GM23338 (cell line): ENCODE data around the gene PLXNC1. TPM values are rescaled to one million over a fixed set of nuclear protein-coding genes. Genes with fewer than 3 reads are reported as not detected.

Experiments used
- ATAC-seq: fragments of 200-7000 bp; cut with Tn5 transposase; 3 replicates; pipeline ENCODE4 v1.9.1; 2020
- DNase-seq: peaks from one replicate; pipeline ENCODE4 v3.0.0-alpha.2; 2015; ENCODE audit warnings: low spot score
- H2AFZ ChIP-seq: fragments of 200-600 bp; sonication (generic); 2 replicates; pipeline ENCODE4 v1.8.0; 2016; ENCODE audit warnings: antibody characterized with exemption, mild to moderate bottlenecking, moderate library complexity
- H3F3A ChIP-seq: fragments of 200-600 bp; sonication (generic); replicated peaks from 2 replicates; pipeline ENCODE4 v1.8.0; 2017; ENCODE audit warnings: antibody characterized with exemption, mixed run types, low read depth
- H3K27ac ChIP-seq: fragments of 200-600 bp; sonication (generic); 2 replicates; pipeline ENCODE4 v1.6.1; 2016; ENCODE audit warnings: low read depth
- H3K27me3 ChIP-seq: fragments of 200-600 bp; sonication (generic); 2 replicates; pipeline ENCODE4 v1.8.0; 2016; ENCODE audit warnings: mild to moderate bottlenecking, mixed run types, moderate library complexity; ENCODE audit not compliant: insufficient read depth
- H3K36me3 ChIP-seq: fragments of 200-600 bp; sonication (generic); 2 replicates; pipeline ENCODE4 v1.8.0; 2016; ENCODE audit warnings: mild to moderate bottlenecking; ENCODE audit not compliant: insufficient read depth
- H3K4me1 ChIP-seq: fragments of 200-600 bp; sonication (generic); 2 replicates; pipeline ENCODE4 v1.8.0; 2016; ENCODE audit warnings: mild to moderate bottlenecking, moderate library complexity; ENCODE audit not compliant: insufficient read depth
- H3K4me2 ChIP-seq: fragments of 200-600 bp; sonication (generic); 2 replicates; pipeline ENCODE4 v1.7.1; 2017; ENCODE audit warnings: mixed run types
- H3K4me3 ChIP-seq: fragments of 200-600 bp; sonication (generic); 2 replicates; pipeline ENCODE4 v1.6.1; 2016; ENCODE audit warnings: mixed run types
- H3K79me2 ChIP-seq: fragments of 200-600 bp; sonication (generic); replicated peaks from 2 replicates; pipeline ENCODE4 v1.8.0; 2017; ENCODE audit warnings: mild to moderate bottlenecking; ENCODE audit not compliant: insufficient read depth
- H3K9me2 ChIP-seq: fragments of 200-600 bp; sonication (generic); 2 replicates; pipeline ENCODE4 v1.8.0; 2017; ENCODE audit not compliant: insufficient read depth
- H4K20me1 ChIP-seq: fragments of 200-600 bp; sonication (generic); replicated peaks from 2 replicates; pipeline ENCODE4 v1.8.0; 2017; ENCODE audit warnings: mild to moderate bottlenecking; ENCODE audit not compliant: insufficient read depth
- H3K27ac Mint-ChIP-seq: 2 replicates; pipeline ENCODE4 v1.8.0; 2020; ENCODE audit warnings: inconsistent platforms, mild to moderate bottlenecking, moderate library complexity, mixed read lengths
- H3K27me3 Mint-ChIP-seq: 3 replicates; pipeline ENCODE4 v1.8.0; 2022; ENCODE audit warnings: low read depth, mild to moderate bottlenecking, moderate library complexity, mixed read lengths, inconsistent platforms; ENCODE audit not compliant: insufficient read depth, poor library complexity
- H3K36me3 Mint-ChIP-seq: 3 replicates; pipeline ENCODE4 v1.8.0; 2021; ENCODE audit warnings: low read depth, mild to moderate bottlenecking, inconsistent platforms, moderate library complexity, mixed read lengths
- H3K4me1 Mint-ChIP-seq: 3 replicates; pipeline ENCODE4 v1.8.0; 2020; ENCODE audit warnings: mild to moderate bottlenecking, inconsistent platforms, mixed read lengths
- H3K4me3 Mint-ChIP-seq: 3 replicates; pipeline ENCODE4 v1.8.0; 2021; ENCODE audit warnings: moderate library complexity, mild to moderate bottlenecking, inconsistent platforms, mixed read lengths
- H3K9me3 Mint-ChIP-seq: 3 replicates; pipeline ENCODE4 v1.8.0; 2020; ENCODE audit warnings: moderate library complexity, mild to moderate bottlenecking, inconsistent platforms, mixed read lengths
- EZH2phosphoT487 ChIP-seq: fragments of 200-600 bp; sonication (generic); IDR thresholded peaks from one replicate; pipeline ENCODE4 v1.8.1; 2018; ENCODE audit warnings: antibody characterized with exemption; ENCODE audit not compliant: unreplicated experiment
- POLR2AphosphoS5 ChIP-seq: IDR thresholded peaks from 2 replicates; pipeline ENCODE4 v1.6.1; 2016; ENCODE audit warnings: antibody characterized with exemption, low read depth
- STAT1 ChIP-seq: IDR thresholded peaks from one replicate; pipeline ENCODE4 v1.6.1; 2016; ENCODE audit warnings: antibody characterized with exemption; ENCODE audit not compliant: unreplicated experiment
- ZNF114 ChIP-seq: fragments of 250-450 bp; sonication (Bioruptor Pico); IDR thresholded peaks from 2 replicates; pipeline ENCODE4 v1.5.0; 2020; ENCODE audit warnings: mild to moderate bottlenecking, moderate library complexity
- polyA plus RNA-seq: library from polyadenylated mRNA; unstranded; fragments of >200 nt; fragmentation: Nextera tagmentation; extraction: Ambion mirVana; gene quantifications from 2 replicates; pipeline ENCODE4 v1.2.1, GENCODE V29; 2016
- total RNA-seq: library from RNA; depleted of rRNA; stranded (reverse); fragments of >200 nt; shearing (Covaris generic); gene quantifications from 2 replicates; pipeline ENCODE4 v1.2.3, GENCODE V29; 2014
- TF ChIP-seq, protein P1 (sequence below): IDR thresholded peaks from one replicate; pipeline ENCODE4 v1.6.1; 2018; ENCODE audit warnings: antibody characterized with exemption; ENCODE audit not compliant: unreplicated experiment
- TF ChIP-seq, protein P2 (sequence below), 2 experiments: fragments of 200-600 bp in 1 of 2; sonication (generic) in 1 of 2; conservative IDR thresholded peaks; 2 replicates each; pipeline versions ENCODE4 v1.5.1 to v1.6.1; 2016 to 2017; ENCODE audit warnings: antibody characterized with exemption in 2 of 2, low read depth in 2 of 2, mild to moderate bottlenecking in 2 of 2, moderate library complexity in 1 of 2

The PLXNC1 gene
- total and polyA plus RNA-seq, 2 experiments from 2014 or later: 1.9 to 6.5 TPM

DNA sequence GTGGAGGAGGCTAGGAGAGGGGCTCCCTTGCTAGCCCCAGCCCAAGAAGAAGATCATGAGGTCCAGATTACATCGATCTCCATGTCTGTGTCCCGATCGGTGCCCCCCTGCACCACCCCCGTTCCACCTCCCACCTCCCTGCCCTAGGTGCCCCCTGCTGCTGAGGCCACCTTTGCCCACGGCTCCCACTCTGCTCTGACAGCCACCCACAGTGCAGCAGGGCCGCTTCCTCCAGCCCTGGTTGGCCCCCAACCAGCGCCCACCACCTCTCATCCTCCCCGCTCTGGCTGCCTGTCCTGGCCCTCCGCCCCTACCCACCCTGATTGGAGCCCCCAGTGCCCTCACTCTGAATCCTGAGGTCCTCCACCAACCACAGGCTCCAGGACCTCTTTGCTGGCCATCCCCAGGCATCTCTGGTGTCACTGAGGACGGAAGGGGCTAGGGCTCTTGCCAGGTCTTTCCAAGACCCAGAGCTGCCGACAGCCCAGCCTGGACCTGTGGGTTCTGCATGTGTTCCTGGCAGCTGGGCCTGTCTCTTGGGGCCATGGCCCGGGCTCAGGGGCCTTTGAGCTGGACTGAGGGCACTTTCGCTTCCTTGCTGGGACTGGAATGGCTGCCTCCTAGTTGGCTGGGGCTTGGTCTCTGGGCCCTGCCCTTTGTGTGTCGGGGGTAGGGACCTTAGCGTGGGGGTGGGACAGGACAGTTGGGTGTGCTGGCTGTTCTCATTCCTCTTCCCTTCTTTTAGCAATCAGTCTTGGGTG is 7.2 kb upstream of the PLXNC1 start (continued):
- TF ChIP-seq, protein P1, sequence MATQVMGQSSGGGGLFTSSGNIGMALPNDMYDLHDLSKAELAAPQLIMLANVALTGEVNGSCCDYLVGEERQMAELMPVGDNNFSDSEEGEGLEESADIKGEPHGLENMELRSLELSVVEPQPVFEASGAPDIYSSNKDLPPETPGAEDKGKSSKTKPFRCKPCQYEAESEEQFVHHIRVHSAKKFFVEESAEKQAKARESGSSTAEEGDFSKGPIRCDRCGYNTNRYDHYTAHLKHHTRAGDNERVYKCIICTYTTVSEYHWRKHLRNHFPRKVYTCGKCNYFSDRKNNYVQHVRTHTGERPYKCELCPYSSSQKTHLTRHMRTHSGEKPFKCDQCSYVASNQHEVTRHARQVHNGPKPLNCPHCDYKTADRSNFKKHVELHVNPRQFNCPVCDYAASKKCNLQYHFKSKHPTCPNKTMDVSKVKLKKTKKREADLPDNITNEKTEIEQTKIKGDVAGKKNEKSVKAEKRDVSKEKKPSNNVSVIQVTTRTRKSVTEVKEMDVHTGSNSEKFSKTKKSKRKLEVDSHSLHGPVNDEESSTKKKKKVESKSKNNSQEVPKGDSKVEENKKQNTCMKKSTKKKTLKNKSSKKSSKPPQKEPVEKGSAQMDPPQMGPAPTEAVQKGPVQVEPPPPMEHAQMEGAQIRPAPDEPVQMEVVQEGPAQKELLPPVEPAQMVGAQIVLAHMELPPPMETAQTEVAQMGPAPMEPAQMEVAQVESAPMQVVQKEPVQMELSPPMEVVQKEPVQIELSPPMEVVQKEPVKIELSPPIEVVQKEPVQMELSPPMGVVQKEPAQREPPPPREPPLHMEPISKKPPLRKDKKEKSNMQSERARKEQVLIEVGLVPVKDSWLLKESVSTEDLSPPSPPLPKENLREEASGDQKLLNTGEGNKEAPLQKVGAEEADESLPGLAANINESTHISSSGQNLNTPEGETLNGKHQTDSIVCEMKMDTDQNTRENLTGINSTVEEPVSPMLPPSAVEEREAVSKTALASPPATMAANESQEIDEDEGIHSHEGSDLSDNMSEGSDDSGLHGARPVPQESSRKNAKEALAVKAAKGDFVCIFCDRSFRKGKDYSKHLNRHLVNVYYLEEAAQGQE: no peak
- TF ChIP-seq STAT1 (no peak), ZNF114 (no peak), POLR2AphosphoS5 (no peak)

DNA sequence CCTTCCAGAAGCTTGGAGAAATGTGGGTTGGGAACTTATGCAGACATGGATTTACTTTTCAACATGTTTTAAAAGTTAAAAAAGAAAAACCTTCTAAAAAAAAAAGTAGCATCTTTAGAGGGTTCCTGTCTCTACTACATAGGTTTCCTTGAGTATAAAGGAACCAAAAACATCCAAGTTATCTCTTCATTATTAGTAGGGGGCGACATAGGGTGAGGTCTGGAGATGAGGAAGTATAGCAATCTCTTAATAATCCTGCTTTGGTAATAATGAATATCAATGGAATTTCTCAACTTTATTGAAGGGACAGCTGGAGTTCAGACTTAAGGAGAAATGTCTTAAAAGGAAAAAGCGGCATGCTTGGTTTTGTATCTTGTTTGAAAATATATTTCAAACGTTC is 6.5 kb upstream of the PLXNC1 start:
- DNase-seq (no peak), ATAC-seq (no peak)
- H3K4me3 Mint-ChIP-seq: no peak overlapping the region

More for the DNA sequence above, 6.5 kb upstream of the PLXNC1 start:
- Histone ChIP-seq H3K4me2 (no peak overlapping the region), H3K27ac (no peak overlapping the region), H3K79me2 (no peaks in the 10 kb centered on the region), H4K20me1 (no peaks in the 10 kb centered on the region), H2AFZ (no peak overlapping the region), H3K36me3 (no peaks in the 10 kb centered on the region), H3K4me3 (no peak overlapping the region), H3F3A (no peaks in the 10 kb centered on the region), H3K4me1 (no peaks in the 10 kb centered on the region; the same call in 1 of the 2 replicates), H3K9me2 (no peaks in the 10 kb centered on the region), H3K27me3 (peaks cover 34% of the 10 kb centered on the region)
- Mint-ChIP-seq H3K27ac (no peak overlapping the region), H3K9me3 (no peaks in the 10 kb centered on the region; the same call in 2 of the 3 replicates), H3K4me1 (peaks cover 2% of the 10 kb centered on the region; the same call in 1 of the 3 replicates), H3K27me3 (peaks cover 20% of the 10 kb centered on the region), H3K36me3 (no peaks in the 10 kb centered on the region)
- TF ChIP-seq, protein P2, sequence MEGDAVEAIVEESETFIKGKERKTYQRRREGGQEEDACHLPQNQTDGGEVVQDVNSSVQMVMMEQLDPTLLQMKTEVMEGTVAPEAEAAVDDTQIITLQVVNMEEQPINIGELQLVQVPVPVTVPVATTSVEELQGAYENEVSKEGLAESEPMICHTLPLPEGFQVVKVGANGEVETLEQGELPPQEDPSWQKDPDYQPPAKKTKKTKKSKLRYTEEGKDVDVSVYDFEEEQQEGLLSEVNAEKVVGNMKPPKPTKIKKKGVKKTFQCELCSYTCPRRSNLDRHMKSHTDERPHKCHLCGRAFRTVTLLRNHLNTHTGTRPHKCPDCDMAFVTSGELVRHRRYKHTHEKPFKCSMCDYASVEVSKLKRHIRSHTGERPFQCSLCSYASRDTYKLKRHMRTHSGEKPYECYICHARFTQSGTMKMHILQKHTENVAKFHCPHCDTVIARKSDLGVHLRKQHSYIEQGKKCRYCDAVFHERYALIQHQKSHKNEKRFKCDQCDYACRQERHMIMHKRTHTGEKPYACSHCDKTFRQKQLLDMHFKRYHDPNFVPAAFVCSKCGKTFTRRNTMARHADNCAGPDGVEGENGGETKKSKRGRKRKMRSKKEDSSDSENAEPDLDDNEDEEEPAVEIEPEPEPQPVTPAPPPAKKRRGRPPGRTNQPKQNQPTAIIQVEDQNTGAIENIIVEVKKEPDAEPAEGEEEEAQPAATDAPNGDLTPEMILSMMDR (conservative IDR thresholded peaks at IDR 0.05; ENCODE audit: low read depth in 2 of 2): peak in 1 of 2 experiments; percentile 30; a peak in 2 of 4 replicates
- TF ChIP-seq ZNF114 (no peak), EZH2phosphoT487 (no peak), POLR2AphosphoS5 (no peak)
